Measurements from ENCODE around the gene NEURL4.

- TF ChIP-seq CTCF (conservative IDR thresholded peaks at IDR 0.05), result no peak
- TF ChIP-seq ZFX (IDR thresholded peaks at IDR 0.05), result no peak
Measured at GRCh38 chr17:7367083-7367482, 37.9 kb upstream of the NEURL4 start.
